ENCODE results near the gene ADCY7.

The ADCY7 gene

GRCh38 chr16:50272687-50273381, 6.5 kb downstream of the ADCY7 start:
- Histone ChIP-seq H3K79me2 (no peaks in the 10 kb centered on the region), H3K27ac (no peak overlapping the region), H3K9me3 (ENCODE audit: control insufficient read depth, low read length) (no peaks in the 10 kb centered on the region), H3K36me3 (ENCODE audit: control insufficient read depth, insufficient read depth, low read length) (no peaks in the 10 kb centered on the region), H3K27me3 (ENCODE audit: control insufficient read depth, insufficient read depth, low read length) (no peaks in the 10 kb centered on the region), H3K4me3 (ENCODE audit: low read depth, low read length) (no peak overlapping the region), H3K9ac (no peak overlapping the region), H3K4me2 (ENCODE audit: low read length) (no peak overlapping the region), H2AFZ (no peak overlapping the region), H3K4me1 (no peaks in the 10 kb centered on the region)
- no peak for TF ChIP-seq CTCF (IDR thresholded peaks at IDR 0.05)

- Histone ChIP-seq H3K9me3 (ENCODE audit: control insufficient read depth, low read length) (no peaks in the 10 kb centered on the region), H3K79me2 (no peaks in the 10 kb centered on the region), H3K4me3 (ENCODE audit: low read depth, low read length) (no peak overlapping the region), H3K27ac (no peak overlapping the region), H3K9ac (no peak overlapping the region), H2AFZ (no peak overlapping the region), H3K4me2 (ENCODE audit: low read length) (no peak overlapping the region), H3K27me3 (ENCODE audit: control insufficient read depth, insufficient read depth, low read length) (no peaks in the 10 kb centered on the region), H3K36me3 (ENCODE audit: control insufficient read depth, insufficient read depth, low read length) (no peaks in the 10 kb centered on the region), H3K4me1 (no peaks in the 10 kb centered on the region)
- no peak for TF ChIP-seq CTCF (IDR thresholded peaks at IDR 0.05)
Measured at GRCh38 chr16:50273382-50273690, 7.0 kb downstream of the ADCY7 start.

GRCh38 chr16:50273888-50274325, 7.6 kb downstream of the ADCY7 start:
- Histone ChIP-seq H3K4me3 (ENCODE audit: low read depth, low read length) (no peak overlapping the region), H3K4me2 (ENCODE audit: low read length) (no peak overlapping the region), H3K9me3 (ENCODE audit: control insufficient read depth, low read length) (no peaks in the 10 kb centered on the region), H3K9ac (no peak overlapping the region), H3K27ac (no peak overlapping the region), H2AFZ (no peak overlapping the region), H3K4me1 (no peaks in the 10 kb centered on the region), H3K36me3 (ENCODE audit: control insufficient read depth, insufficient read depth, low read length) (no peaks in the 10 kb centered on the region), H3K27me3 (ENCODE audit: control insufficient read depth, insufficient read depth, low read length) (no peaks in the 10 kb centered on the region), H3K79me2 (no peaks in the 10 kb centered on the region)
- no peak for TF ChIP-seq CTCF (IDR thresholded peaks at IDR 0.05)

- Histone ChIP-seq H3K4me3 (ENCODE audit: low read depth, low read length) (no peak overlapping the region), H3K9ac (no peak overlapping the region), H3K4me1 (no peaks in the 10 kb centered on the region)
Measured at GRCh38 chr16:50274326-50275097, 8.2 kb downstream of the ADCY7 start.

More at GRCh38 chr16:50274326-50275097, 8.2 kb downstream of the ADCY7 start:
- no peaks in the 10 kb centered on the region for H3K27me3 ChIP-seq (ENCODE audit: control insufficient read depth, insufficient read depth, low read length)
- no peak overlapping the region for H3K4me2 ChIP-seq (ENCODE audit: low read length)
- no peaks in the 10 kb centered on the region for H3K79me2 ChIP-seq
- H2AFZ ChIP-seq: no peak overlapping the region
- H3K27ac ChIP-seq: no peak overlapping the region
- TF ChIP-seq CTCF (IDR thresholded peaks at IDR 0.05): no peak
- H3K36me3 ChIP-seq (ENCODE audit: control insufficient read depth, insufficient read depth, low read length): no peaks in the 10 kb centered on the region
- no peaks in the 10 kb centered on the region for H3K9me3 ChIP-seq (ENCODE audit: control insufficient read depth, low read length)

Data from parathyroid adenoma (tissue), 2 donors.